ENCODE results near the gene MTX2. TPM values are rescaled to one million over a fixed set of nuclear protein-coding genes. Genes with fewer than 3 reads are reported as not detected.

MTX2 gene
- total RNA-seq, 2 donors from 2014 or later = 14.1 to 14.2 TPM

DNA sequence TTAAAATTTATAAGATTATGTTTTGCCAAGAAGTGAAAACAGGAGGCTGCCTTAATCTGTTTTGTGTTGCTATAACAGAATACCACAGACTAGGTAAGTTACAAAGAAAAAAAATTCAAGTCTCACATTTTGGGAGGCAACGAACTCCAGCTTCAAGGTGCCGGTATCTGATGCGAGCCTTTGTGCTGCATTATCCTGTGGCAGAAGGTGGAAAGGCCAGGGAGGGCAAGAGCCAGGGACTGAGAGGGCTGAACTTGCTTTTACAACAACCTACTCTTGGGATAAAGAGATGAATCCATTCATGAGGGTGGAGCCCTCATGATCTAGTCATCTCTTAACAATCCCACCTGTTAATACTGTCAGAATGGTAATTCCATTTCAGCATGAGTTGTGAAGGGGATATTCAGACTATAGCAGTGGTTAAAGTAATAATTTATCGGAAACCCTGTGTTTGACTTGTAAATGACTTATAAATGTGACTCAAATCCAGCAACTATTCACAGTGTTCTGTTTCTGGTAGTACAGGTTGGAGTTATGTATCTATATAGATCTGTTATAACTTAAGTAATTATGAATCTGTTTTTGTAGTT, 3.7 kb downstream of the MTX2 start:
- Histone ChIP-seq H3K27ac (no peak overlapping the region), H3K36me3 (no peaks in the 10 kb centered on the region), H3K9me3 (no peaks in the 10 kb centered on the region), H3K4me1 (ENCODE audit: control insufficient read depth in 1 of 2, low read depth in 2 of 2) (peaks cover 6 to 10% of the 10 kb centered on the region in 2 donors), H3K4me3 (no peak overlapping the region), H3K27me3 (replicated peaks; ENCODE audit: insufficient read depth) (no peaks in the 10 kb centered on the region)
- no peak for ATAC-seq (ENCODE audit: insufficient number of reproducible peaks, low FRiP score, low read depth)
- TF ChIP-seq, protein P1, sequence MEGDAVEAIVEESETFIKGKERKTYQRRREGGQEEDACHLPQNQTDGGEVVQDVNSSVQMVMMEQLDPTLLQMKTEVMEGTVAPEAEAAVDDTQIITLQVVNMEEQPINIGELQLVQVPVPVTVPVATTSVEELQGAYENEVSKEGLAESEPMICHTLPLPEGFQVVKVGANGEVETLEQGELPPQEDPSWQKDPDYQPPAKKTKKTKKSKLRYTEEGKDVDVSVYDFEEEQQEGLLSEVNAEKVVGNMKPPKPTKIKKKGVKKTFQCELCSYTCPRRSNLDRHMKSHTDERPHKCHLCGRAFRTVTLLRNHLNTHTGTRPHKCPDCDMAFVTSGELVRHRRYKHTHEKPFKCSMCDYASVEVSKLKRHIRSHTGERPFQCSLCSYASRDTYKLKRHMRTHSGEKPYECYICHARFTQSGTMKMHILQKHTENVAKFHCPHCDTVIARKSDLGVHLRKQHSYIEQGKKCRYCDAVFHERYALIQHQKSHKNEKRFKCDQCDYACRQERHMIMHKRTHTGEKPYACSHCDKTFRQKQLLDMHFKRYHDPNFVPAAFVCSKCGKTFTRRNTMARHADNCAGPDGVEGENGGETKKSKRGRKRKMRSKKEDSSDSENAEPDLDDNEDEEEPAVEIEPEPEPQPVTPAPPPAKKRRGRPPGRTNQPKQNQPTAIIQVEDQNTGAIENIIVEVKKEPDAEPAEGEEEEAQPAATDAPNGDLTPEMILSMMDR (IDR thresholded peaks at IDR 0.05) = no peak
- DNase-seq (ENCODE audit: low spot score) = no peak

DNA sequence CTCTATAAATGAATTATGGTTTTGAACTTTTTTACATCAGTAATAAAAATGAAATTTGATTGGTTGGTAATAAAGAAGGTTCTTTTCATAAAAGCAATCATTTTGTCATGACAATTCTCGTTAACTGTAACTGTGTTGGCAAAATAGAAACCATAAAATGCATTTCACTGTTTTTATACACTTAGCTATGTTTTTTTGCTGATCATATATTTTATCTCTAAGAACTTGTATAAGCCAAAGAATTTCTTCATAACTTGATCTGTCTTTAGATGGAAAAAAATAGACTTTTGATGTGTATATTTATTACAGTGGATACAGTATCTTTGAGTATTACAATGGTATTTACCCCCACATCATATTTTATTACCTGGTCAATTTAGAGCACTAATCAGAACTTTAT, 9.7 kb downstream of the MTX2 start:
- ATAC-seq (ENCODE audit: insufficient number of reproducible peaks, low FRiP score, low read depth) (no peak), DNase-seq (ENCODE audit: low spot score) (no peak)
- Histone ChIP-seq H3K27ac (no peak overlapping the region), H3K36me3 (no peaks in the 10 kb centered on the region), H3K4me1 (ENCODE audit: control insufficient read depth in 1 of 2, low read depth in 2 of 2) (peaks cover 5 to 6% of the 10 kb centered on the region in 2 donors), H3K27me3 (replicated peaks; ENCODE audit: insufficient read depth) (no peaks in the 10 kb centered on the region), H3K9me3 (no peaks in the 10 kb centered on the region), H3K4me3 (no peak overlapping the region)
- TF ChIP-seq, protein P1 (IDR thresholded peaks at IDR 0.05) = no peak

DNA sequence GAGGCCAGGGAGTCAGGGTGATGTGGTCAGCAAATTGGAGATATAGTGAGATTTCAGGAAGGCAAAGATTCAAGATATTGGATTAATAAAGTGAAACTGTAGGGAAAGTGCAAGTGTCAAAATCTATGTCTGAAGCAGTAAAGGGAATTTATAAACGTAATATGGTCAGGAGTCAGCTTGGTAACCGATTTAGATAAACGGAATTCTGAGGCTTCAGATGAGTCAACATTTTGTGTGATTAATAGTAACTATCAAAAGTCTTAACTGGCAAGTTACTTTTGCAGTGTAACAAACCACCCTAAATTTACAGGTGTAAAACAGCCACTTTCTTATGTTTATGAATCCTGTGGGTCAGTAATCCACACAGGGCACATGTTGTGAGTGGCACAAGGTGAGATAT, 10.9 kb downstream of the MTX2 start:
- Histone ChIP-seq H3K4me3 (no peak overlapping the region), H3K4me1 (ENCODE audit: control insufficient read depth in 1 of 2, low read depth in 2 of 2) (peaks cover 6 to 9% of the 10 kb centered on the region in 2 donors), H3K27me3 (replicated peaks; ENCODE audit: insufficient read depth) (no peaks in the 10 kb centered on the region), H3K9me3 (no peaks in the 10 kb centered on the region), H3K27ac (no peak overlapping the region), H3K36me3 (no peaks in the 10 kb centered on the region)
- DNase-seq (ENCODE audit: low spot score) (no peak), ATAC-seq (ENCODE audit: insufficient number of reproducible peaks, low FRiP score, low read depth) (no peak)
- TF ChIP-seq, protein P1 (IDR thresholded peaks at IDR 0.05) = no peak

DNA sequence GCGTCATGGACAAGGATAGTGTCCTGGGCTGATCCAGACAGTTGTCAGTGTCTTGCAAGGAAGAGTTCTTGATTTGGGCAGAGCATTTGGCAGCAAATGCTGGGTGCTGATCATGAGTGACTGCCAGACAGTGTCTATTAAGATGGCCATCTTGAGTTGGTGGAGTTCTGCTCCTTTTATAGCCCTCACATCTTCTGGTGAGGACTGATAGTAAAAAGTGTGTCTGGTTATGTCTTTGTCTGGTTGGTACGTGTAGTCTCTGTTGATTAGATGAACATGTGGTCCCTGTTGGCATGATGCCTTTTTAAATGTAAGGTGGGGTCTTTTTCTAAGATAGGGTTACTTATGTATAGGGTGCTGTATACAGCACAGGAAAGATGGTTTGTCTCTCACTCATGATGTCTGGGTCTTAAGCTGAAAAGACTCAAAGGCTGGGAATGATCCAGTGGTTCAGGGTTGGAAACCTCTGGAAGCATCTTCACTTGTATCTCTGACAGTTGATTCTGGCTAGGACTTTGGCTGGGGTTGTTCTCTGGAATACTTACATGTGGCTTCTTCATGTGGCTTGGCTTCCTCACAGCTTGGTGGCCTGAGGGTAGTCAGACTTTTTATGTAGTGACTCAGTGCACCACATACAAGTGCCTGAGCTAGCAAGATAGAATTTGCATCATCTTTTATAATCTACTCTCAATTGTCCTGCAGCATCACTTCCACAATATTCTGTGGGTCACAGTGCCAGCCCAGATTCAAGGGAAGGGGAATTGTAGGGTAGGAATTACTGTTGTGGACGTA, 11.8 kb downstream of the MTX2 start:
- ATAC-seq (ENCODE audit: insufficient number of reproducible peaks, low FRiP score, low read depth) = no peak
- H3K27me3 ChIP-seq (replicated peaks; ENCODE audit: insufficient read depth) = no peaks in the 10 kb centered on the region
- DNase-seq (ENCODE audit: low spot score) = no peak
- no peaks in the 10 kb centered on the region for H3K36me3 ChIP-seq
- H3K9me3 ChIP-seq = no peaks in the 10 kb centered on the region
- no peak overlapping the region for H3K27ac ChIP-seq
- H3K4me3 ChIP-seq = no peak overlapping the region
- peaks cover 6 to 9% of the 10 kb centered on the region in 2 donors for H3K4me1 ChIP-seq (ENCODE audit: control insufficient read depth in 1 of 2, low read depth in 2 of 2)
- TF ChIP-seq, protein P1 (IDR thresholded peaks at IDR 0.05) = no peak

DNA sequence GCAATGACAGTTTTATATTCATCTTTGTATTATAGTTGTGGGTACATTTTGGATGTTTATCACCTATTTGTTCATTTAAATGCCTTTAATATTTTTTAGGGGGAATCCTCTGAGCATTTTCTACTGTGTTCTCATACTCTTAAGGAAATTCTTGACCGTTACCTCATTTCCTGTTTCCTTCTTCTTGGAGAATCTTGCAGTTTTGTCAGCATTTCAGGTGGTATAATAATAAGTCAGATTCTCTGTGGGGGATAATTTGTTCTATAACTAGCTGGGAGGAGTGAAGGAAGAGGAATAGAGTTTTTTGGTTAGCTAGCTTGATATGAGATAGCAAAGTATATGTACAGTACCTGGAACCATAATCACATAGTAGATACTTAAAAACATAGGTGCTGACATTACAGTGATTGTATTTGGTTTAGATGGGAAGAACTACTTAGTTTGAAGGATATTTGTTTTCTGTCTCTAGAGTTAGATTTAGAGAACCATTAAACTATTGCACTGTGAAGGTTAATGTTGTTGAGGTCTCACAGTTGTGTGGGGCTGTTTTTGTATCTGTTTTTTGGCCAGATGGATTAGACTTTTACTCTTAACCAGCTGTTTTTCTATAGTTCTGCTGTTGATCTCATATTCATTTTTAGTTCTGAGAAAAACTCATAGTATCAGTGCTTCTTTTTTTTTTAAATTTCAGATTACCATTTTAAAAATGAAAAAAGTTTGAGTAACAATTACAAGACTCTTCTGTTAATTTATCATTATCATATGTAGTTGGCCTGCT, 14.2 kb downstream of the MTX2 start:
- no peaks in the 10 kb centered on the region for H3K36me3 ChIP-seq
- peaks cover 6 to 9% of the 10 kb centered on the region in 2 donors for H3K4me1 ChIP-seq (ENCODE audit: control insufficient read depth in 1 of 2, low read depth in 2 of 2)
- ATAC-seq (ENCODE audit: insufficient number of reproducible peaks, low FRiP score, low read depth) = no peak
- H3K27me3 ChIP-seq (replicated peaks; ENCODE audit: insufficient read depth) = no peaks in the 10 kb centered on the region
- no peak overlapping the region for H3K27ac ChIP-seq
- H3K9me3 ChIP-seq = no peaks in the 10 kb centered on the region
- TF ChIP-seq, protein P1 (IDR thresholded peaks at IDR 0.05) = no peak
- no peak overlapping the region for H3K4me3 ChIP-seq
- DNase-seq (ENCODE audit: low spot score) = no peak
